ENCODE measurements around the gene CLDN18. TPM values are rescaled to one million over a fixed set of nuclear protein-coding genes. Genes with fewer than 3 reads are reported as not detected.

Gene CLDN18
- total and polyA plus RNA-seq, 2 of the 8 experiments (the other 6 are each of a cell fraction or from before 2014, with no cell fraction given) = not detected

GRCh38 chr3:138082085-138082991, 72.4 kb downstream of the CLDN18 start:
- 90% methylated on average over 8 of the region's 8 CpGs; no CpG with 5 or more reads in 1 of the 2 experiments for WGBS, 2 experiments (ENCODE audit: extremely low coverage in 1 of 2, insufficient coverage in 1 of 2, insufficient read length in 1 of 2, insufficient replicate concordance in 2 of 2, low coverage in 1 of 2, low lambda C conversion rate in 2 of 2, missing lambda C conversion rate in 1 of 2)
- Histone ChIP-seq H2BK20ac (ENCODE audit: low read length) (no peak overlapping the region), H3K79me2 (ENCODE audit: control insufficient read depth in 1 of 2, insufficient read depth in 2 of 2, low read length in 2 of 2) (no peaks in the 10 kb centered on the region), H3K4me3 (ENCODE audit: extremely low read depth in 1 of 4, insufficient read depth in 2 of 4, low read depth in 3 of 4, low read length in 4 of 4) (no peak overlapping the region), H3K18ac (ENCODE audit: extremely low read depth, low read length) (no peak overlapping the region), H4K91ac (replicated peaks; ENCODE audit: insufficient read length, low read length) (no peak overlapping the region), H3K4me1 (replicated peaks in 1 of 4; ENCODE audit: control insufficient read depth in 3 of 4, insufficient read depth in 4 of 4, low read length in 3 of 4) (no peaks in the 10 kb centered on the region), H2AK5ac (ENCODE audit: low read depth, low read length) (no peak overlapping the region), H2BK5ac (ENCODE audit: low read depth, low read length) (no peak overlapping the region), H3K27me3 (replicated peaks in 1 of 4; ENCODE audit: control insufficient read depth in 3 of 4, extremely low read depth in 1 of 4, insufficient read depth in 3 of 4, low read length in 3 of 4) (no peaks in the 10 kb centered on the region), H2AFZ (ENCODE audit: low read length) (no peak overlapping the region), H3K4ac (replicated peaks; ENCODE audit: insufficient read length, low read depth, low read length) (no peak overlapping the region), H3K14ac (ENCODE audit: insufficient read length) (no peak overlapping the region), H3K4me2 (ENCODE audit: insufficient read depth in 1 of 2, low read depth in 2 of 2, low read length in 2 of 2) (no peak overlapping the region), H3K23me2 (ENCODE audit: low read depth, low read length) (no peaks in the 10 kb centered on the region), H2BK120ac (replicated peaks; ENCODE audit: low read depth, low read length) (no peak overlapping the region), H3K9ac (replicated peaks in 1 of 4; ENCODE audit: extremely low read depth in 1 of 4, low read depth in 3 of 4, low read length in 3 of 4) (no peak overlapping the region), H4K5ac (ENCODE audit: insufficient read length, low read depth, low read length) (no peak overlapping the region), H4K8ac (ENCODE audit: extremely low read depth, insufficient read depth, low read length) (no peak overlapping the region), H3K23ac (ENCODE audit: insufficient read length) (no peak overlapping the region), H3K27ac (ENCODE audit: low read depth, low read length) (no peak overlapping the region), H2BK15ac (ENCODE audit: low read length) (no peak overlapping the region), H3K56ac (replicated peaks; ENCODE audit: insufficient read length, low read depth, low read length) (no peak overlapping the region), H2BK12ac (ENCODE audit: low read depth, low read length) (no peak overlapping the region), H4K20me1 (replicated peaks in 1 of 2; ENCODE audit: control insufficient read depth in 1 of 2, insufficient read depth in 2 of 2, low read length in 2 of 2) (no peaks in the 10 kb centered on the region), H3K36me3 (ENCODE audit: control insufficient read depth in 2 of 4, insufficient read depth in 4 of 4, low read length in 3 of 4) (peaks cover 5 to 23% (median 10%) of the 10 kb centered on the region in 4 experiments; a peak in 6 of 8 replicates), H3K9me3 (ENCODE audit: insufficient read depth in 2 of 2, low read depth in 1 of 2, low read length in 1 of 2) (no peaks in the 10 kb centered on the region), H3K79me1 (ENCODE audit: low read depth, low read length) (no peaks in the 10 kb centered on the region)
- POLR2A ChIA-PET (ENCODE audit: partially characterized antibody) = no interaction called here
- CTCF ChIA-PET (ENCODE audit: partially characterized antibody) = interaction anchor here (0.6 to 4.6 kb wide), 11 partner anchors 8 to 669 kb away, joined by 3 to 27 read pairs (median 5); no protein-coding TSS in a partner anchor
- TF ChIP-seq JUND (IDR thresholded peaks at IDR 0.05; ENCODE audit: low read length) = 0 out of 2 replicates have a peak, but pooled peaks have one; percentile 14
- TF ChIP-seq, protein P1, sequence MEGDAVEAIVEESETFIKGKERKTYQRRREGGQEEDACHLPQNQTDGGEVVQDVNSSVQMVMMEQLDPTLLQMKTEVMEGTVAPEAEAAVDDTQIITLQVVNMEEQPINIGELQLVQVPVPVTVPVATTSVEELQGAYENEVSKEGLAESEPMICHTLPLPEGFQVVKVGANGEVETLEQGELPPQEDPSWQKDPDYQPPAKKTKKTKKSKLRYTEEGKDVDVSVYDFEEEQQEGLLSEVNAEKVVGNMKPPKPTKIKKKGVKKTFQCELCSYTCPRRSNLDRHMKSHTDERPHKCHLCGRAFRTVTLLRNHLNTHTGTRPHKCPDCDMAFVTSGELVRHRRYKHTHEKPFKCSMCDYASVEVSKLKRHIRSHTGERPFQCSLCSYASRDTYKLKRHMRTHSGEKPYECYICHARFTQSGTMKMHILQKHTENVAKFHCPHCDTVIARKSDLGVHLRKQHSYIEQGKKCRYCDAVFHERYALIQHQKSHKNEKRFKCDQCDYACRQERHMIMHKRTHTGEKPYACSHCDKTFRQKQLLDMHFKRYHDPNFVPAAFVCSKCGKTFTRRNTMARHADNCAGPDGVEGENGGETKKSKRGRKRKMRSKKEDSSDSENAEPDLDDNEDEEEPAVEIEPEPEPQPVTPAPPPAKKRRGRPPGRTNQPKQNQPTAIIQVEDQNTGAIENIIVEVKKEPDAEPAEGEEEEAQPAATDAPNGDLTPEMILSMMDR (IDR thresholded peaks at IDR 0.05; ENCODE audit: control extremely low read depth in 1 of 3, insufficient read depth in 1 of 3, low read depth in 1 of 3, low read length in 3 of 3) = no peak
- DNase-seq (ENCODE audit: low read depth in 1 of 2, low spot score in 2 of 2) (no peak), FAIRE-seq (no peak)
